GM23338 (cell line): ENCODE results near the gene UGDH. TPM values are rescaled to one million over a fixed set of nuclear protein-coding genes. Genes with fewer than 3 reads are reported as not detected.

ENCODE experiments used
- ATAC-seq: fragments of 200-7000 bp; cut with Tn5 transposase; 3 replicates; pipeline ENCODE4 v1.9.1; 2020
- DNase-seq: peaks from one replicate; pipeline ENCODE4 v3.0.0-alpha.2; 2015; ENCODE audit warnings: low spot score
- H2AFZ ChIP-seq: fragments of 200-600 bp; sonication (generic); 2 replicates; pipeline ENCODE4 v1.8.0; 2016; ENCODE audit warnings: antibody characterized with exemption, mild to moderate bottlenecking, moderate library complexity
- H3F3A ChIP-seq: fragments of 200-600 bp; sonication (generic); replicated peaks from 2 replicates; pipeline ENCODE4 v1.8.0; 2017; ENCODE audit warnings: antibody characterized with exemption, mixed run types, low read depth
- H3K27ac ChIP-seq: fragments of 200-600 bp; sonication (generic); 2 replicates; pipeline ENCODE4 v1.6.1; 2016; ENCODE audit warnings: low read depth
- H3K27me3 ChIP-seq: fragments of 200-600 bp; sonication (generic); 2 replicates; pipeline ENCODE4 v1.8.0; 2016; ENCODE audit warnings: mild to moderate bottlenecking, mixed run types, moderate library complexity; ENCODE audit not compliant: insufficient read depth
- H3K36me3 ChIP-seq: fragments of 200-600 bp; sonication (generic); 2 replicates; pipeline ENCODE4 v1.8.0; 2016; ENCODE audit warnings: mild to moderate bottlenecking; ENCODE audit not compliant: insufficient read depth
- H3K4me1 ChIP-seq: fragments of 200-600 bp; sonication (generic); 2 replicates; pipeline ENCODE4 v1.8.0; 2016; ENCODE audit warnings: mild to moderate bottlenecking, moderate library complexity; ENCODE audit not compliant: insufficient read depth
- H3K4me2 ChIP-seq: fragments of 200-600 bp; sonication (generic); 2 replicates; pipeline ENCODE4 v1.7.1; 2017; ENCODE audit warnings: mixed run types
- H3K4me3 ChIP-seq: fragments of 200-600 bp; sonication (generic); 2 replicates; pipeline ENCODE4 v1.6.1; 2016; ENCODE audit warnings: mixed run types
- H3K79me2 ChIP-seq: fragments of 200-600 bp; sonication (generic); replicated peaks from 2 replicates; pipeline ENCODE4 v1.8.0; 2017; ENCODE audit warnings: mild to moderate bottlenecking; ENCODE audit not compliant: insufficient read depth
- H3K9me2 ChIP-seq: fragments of 200-600 bp; sonication (generic); 2 replicates; pipeline ENCODE4 v1.8.0; 2017; ENCODE audit not compliant: insufficient read depth
- H4K20me1 ChIP-seq: fragments of 200-600 bp; sonication (generic); replicated peaks from 2 replicates; pipeline ENCODE4 v1.8.0; 2017; ENCODE audit warnings: mild to moderate bottlenecking; ENCODE audit not compliant: insufficient read depth
- H3K27ac Mint-ChIP-seq: 2 replicates; pipeline ENCODE4 v1.8.0; 2020; ENCODE audit warnings: inconsistent platforms, mild to moderate bottlenecking, moderate library complexity, mixed read lengths
- H3K27me3 Mint-ChIP-seq: 3 replicates; pipeline ENCODE4 v1.8.0; 2022; ENCODE audit warnings: low read depth, mild to moderate bottlenecking, moderate library complexity, mixed read lengths, inconsistent platforms; ENCODE audit not compliant: insufficient read depth, poor library complexity
- H3K36me3 Mint-ChIP-seq: 3 replicates; pipeline ENCODE4 v1.8.0; 2021; ENCODE audit warnings: low read depth, mild to moderate bottlenecking, inconsistent platforms, moderate library complexity, mixed read lengths
- H3K4me1 Mint-ChIP-seq: 3 replicates; pipeline ENCODE4 v1.8.0; 2020; ENCODE audit warnings: mild to moderate bottlenecking, inconsistent platforms, mixed read lengths
- H3K4me3 Mint-ChIP-seq: 3 replicates; pipeline ENCODE4 v1.8.0; 2021; ENCODE audit warnings: moderate library complexity, mild to moderate bottlenecking, inconsistent platforms, mixed read lengths
- H3K9me3 Mint-ChIP-seq: 3 replicates; pipeline ENCODE4 v1.8.0; 2020; ENCODE audit warnings: moderate library complexity, mild to moderate bottlenecking, inconsistent platforms, mixed read lengths
- CREB1 ChIP-seq: fragments of 250-450 bp; sonication (Bioruptor Pico); IDR thresholded peaks from 2 replicates; pipeline ENCODE4 v1.5.0; 2020; ENCODE audit warnings: low read depth, mild to moderate bottlenecking, moderate library complexity
- EZH2 ChIP-seq: fragments of 200-600 bp; sonication (generic); IDR thresholded peaks from one replicate; pipeline ENCODE4 v1.8.0; 2017; ENCODE audit warnings: antibody characterized with exemption, mild to moderate bottlenecking, low read depth; ENCODE audit not compliant: unreplicated experiment
- EZH2phosphoT487 ChIP-seq: fragments of 200-600 bp; sonication (generic); IDR thresholded peaks from one replicate; pipeline ENCODE4 v1.8.1; 2018; ENCODE audit warnings: antibody characterized with exemption; ENCODE audit not compliant: unreplicated experiment
- JUNB ChIP-seq: IDR thresholded peaks from one replicate; pipeline ENCODE4 v1.6.1; 2016; ENCODE audit warnings: antibody characterized with exemption; ENCODE audit not compliant: unreplicated experiment
- NANOG ChIP-seq: IDR thresholded peaks from 2 replicates; pipeline ENCODE4 v1.6.1; 2016; ENCODE audit warnings: antibody characterized with exemption, borderline replicate concordance
- POLR2AphosphoS5 ChIP-seq: IDR thresholded peaks from 2 replicates; pipeline ENCODE4 v1.6.1; 2016; ENCODE audit warnings: antibody characterized with exemption, low read depth
- STAT1 ChIP-seq: IDR thresholded peaks from one replicate; pipeline ENCODE4 v1.6.1; 2016; ENCODE audit warnings: antibody characterized with exemption; ENCODE audit not compliant: unreplicated experiment
- ZNF114 ChIP-seq: fragments of 250-450 bp; sonication (Bioruptor Pico); IDR thresholded peaks from 2 replicates; pipeline ENCODE4 v1.5.0; 2020; ENCODE audit warnings: mild to moderate bottlenecking, moderate library complexity
- ZNF331 ChIP-seq: fragments of 250-450 bp; sonication (Bioruptor Pico); IDR thresholded peaks from 2 replicates; pipeline ENCODE4 v1.5.0; 2020; ENCODE audit warnings: low read depth, mild to moderate bottlenecking, moderate library complexity
- polyA plus RNA-seq: library from polyadenylated mRNA; unstranded; fragments of >200 nt; fragmentation: Nextera tagmentation; extraction: Ambion mirVana; gene quantifications from 2 replicates; pipeline ENCODE4 v1.2.1, GENCODE V29; 2016
- total RNA-seq: library from RNA; depleted of rRNA; stranded (reverse); fragments of >200 nt; shearing (Covaris generic); gene quantifications from 2 replicates; pipeline ENCODE4 v1.2.3, GENCODE V29; 2014
- TF ChIP-seq, protein P1 (sequence below): IDR thresholded peaks from 2 replicates; pipeline ENCODE4 v1.6.1; 2016; ENCODE audit warnings: antibody characterized with exemption
- TF ChIP-seq, protein P2 (sequence below): IDR thresholded peaks from one replicate; pipeline ENCODE4 v1.6.1; 2018; ENCODE audit warnings: antibody characterized with exemption; ENCODE audit not compliant: unreplicated experiment
- TF ChIP-seq, protein P3 (sequence below): fragments of 250-450 bp; sonication (Bioruptor Pico); IDR thresholded peaks from 2 replicates; pipeline ENCODE4 v1.5.0; 2020; ENCODE audit warnings: mild to moderate bottlenecking, moderate library complexity
- TF ChIP-seq, protein P4 (sequence below), 2 experiments: fragments of 200-600 bp in 1 of 2; sonication (generic) in 1 of 2; conservative IDR thresholded peaks; 2 replicates each; pipeline versions ENCODE4 v1.5.1 to v1.6.1; 2016 to 2017; ENCODE audit warnings: antibody characterized with exemption in 2 of 2, low read depth in 2 of 2, mild to moderate bottlenecking in 2 of 2, moderate library complexity in 1 of 2

Gene UGDH
- total and polyA plus RNA-seq, 2 experiments from 2014 or later, result 48.9 to 81.3 TPM

DNA sequence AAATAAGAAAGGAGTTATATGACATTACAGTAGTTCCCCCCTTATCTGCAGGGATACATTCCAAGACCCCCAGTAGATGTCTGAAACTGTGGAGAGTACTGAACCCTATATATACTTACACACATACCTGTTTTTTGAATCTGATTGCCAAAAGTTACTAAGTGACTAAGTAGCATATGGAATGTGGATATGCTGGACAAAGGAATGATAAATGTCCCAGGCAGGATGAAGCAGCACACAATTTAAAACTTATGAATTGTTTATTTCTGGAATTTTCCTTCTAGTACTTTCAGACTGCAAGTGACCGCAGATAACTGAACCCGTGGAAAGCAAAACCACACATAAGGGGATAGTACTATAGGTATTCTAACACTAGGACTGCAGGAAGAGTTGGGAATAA is 22.7 kb downstream of the UGDH start:
- no peaks in the 10 kb centered on the region for H3K4me1 ChIP-seq
- DNase-seq, result no peak
- H3K27me3 ChIP-seq, result no peaks in the 10 kb centered on the region
- peaks cover 88% of the 10 kb centered on the region for H3K36me3 Mint-ChIP-seq
- H4K20me1 ChIP-seq, result peaks cover 3% of the 10 kb centered on the region; the same call in 1 of the 2 replicates
- TF ChIP-seq ZNF114 (CRISPR knock-in tag), result no peak
- TF ChIP-seq, protein P1, sequence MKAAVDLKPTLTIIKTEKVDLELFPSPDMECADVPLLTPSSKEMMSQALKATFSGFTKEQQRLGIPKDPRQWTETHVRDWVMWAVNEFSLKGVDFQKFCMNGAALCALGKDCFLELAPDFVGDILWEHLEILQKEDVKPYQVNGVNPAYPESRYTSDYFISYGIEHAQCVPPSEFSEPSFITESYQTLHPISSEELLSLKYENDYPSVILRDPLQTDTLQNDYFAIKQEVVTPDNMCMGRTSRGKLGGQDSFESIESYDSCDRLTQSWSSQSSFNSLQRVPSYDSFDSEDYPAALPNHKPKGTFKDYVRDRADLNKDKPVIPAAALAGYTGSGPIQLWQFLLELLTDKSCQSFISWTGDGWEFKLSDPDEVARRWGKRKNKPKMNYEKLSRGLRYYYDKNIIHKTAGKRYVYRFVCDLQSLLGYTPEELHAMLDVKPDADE, result no peak
- TF ChIP-seq EZH2phosphoT487, result no peak
- no peak for TF ChIP-seq JUNB
- no peak for TF ChIP-seq STAT1
- TF ChIP-seq, protein P2, sequence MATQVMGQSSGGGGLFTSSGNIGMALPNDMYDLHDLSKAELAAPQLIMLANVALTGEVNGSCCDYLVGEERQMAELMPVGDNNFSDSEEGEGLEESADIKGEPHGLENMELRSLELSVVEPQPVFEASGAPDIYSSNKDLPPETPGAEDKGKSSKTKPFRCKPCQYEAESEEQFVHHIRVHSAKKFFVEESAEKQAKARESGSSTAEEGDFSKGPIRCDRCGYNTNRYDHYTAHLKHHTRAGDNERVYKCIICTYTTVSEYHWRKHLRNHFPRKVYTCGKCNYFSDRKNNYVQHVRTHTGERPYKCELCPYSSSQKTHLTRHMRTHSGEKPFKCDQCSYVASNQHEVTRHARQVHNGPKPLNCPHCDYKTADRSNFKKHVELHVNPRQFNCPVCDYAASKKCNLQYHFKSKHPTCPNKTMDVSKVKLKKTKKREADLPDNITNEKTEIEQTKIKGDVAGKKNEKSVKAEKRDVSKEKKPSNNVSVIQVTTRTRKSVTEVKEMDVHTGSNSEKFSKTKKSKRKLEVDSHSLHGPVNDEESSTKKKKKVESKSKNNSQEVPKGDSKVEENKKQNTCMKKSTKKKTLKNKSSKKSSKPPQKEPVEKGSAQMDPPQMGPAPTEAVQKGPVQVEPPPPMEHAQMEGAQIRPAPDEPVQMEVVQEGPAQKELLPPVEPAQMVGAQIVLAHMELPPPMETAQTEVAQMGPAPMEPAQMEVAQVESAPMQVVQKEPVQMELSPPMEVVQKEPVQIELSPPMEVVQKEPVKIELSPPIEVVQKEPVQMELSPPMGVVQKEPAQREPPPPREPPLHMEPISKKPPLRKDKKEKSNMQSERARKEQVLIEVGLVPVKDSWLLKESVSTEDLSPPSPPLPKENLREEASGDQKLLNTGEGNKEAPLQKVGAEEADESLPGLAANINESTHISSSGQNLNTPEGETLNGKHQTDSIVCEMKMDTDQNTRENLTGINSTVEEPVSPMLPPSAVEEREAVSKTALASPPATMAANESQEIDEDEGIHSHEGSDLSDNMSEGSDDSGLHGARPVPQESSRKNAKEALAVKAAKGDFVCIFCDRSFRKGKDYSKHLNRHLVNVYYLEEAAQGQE, result no peak
- no peak for TF ChIP-seq POLR2AphosphoS5
- TF ChIP-seq NANOG, result no peak
- TF ChIP-seq, protein P3, sequence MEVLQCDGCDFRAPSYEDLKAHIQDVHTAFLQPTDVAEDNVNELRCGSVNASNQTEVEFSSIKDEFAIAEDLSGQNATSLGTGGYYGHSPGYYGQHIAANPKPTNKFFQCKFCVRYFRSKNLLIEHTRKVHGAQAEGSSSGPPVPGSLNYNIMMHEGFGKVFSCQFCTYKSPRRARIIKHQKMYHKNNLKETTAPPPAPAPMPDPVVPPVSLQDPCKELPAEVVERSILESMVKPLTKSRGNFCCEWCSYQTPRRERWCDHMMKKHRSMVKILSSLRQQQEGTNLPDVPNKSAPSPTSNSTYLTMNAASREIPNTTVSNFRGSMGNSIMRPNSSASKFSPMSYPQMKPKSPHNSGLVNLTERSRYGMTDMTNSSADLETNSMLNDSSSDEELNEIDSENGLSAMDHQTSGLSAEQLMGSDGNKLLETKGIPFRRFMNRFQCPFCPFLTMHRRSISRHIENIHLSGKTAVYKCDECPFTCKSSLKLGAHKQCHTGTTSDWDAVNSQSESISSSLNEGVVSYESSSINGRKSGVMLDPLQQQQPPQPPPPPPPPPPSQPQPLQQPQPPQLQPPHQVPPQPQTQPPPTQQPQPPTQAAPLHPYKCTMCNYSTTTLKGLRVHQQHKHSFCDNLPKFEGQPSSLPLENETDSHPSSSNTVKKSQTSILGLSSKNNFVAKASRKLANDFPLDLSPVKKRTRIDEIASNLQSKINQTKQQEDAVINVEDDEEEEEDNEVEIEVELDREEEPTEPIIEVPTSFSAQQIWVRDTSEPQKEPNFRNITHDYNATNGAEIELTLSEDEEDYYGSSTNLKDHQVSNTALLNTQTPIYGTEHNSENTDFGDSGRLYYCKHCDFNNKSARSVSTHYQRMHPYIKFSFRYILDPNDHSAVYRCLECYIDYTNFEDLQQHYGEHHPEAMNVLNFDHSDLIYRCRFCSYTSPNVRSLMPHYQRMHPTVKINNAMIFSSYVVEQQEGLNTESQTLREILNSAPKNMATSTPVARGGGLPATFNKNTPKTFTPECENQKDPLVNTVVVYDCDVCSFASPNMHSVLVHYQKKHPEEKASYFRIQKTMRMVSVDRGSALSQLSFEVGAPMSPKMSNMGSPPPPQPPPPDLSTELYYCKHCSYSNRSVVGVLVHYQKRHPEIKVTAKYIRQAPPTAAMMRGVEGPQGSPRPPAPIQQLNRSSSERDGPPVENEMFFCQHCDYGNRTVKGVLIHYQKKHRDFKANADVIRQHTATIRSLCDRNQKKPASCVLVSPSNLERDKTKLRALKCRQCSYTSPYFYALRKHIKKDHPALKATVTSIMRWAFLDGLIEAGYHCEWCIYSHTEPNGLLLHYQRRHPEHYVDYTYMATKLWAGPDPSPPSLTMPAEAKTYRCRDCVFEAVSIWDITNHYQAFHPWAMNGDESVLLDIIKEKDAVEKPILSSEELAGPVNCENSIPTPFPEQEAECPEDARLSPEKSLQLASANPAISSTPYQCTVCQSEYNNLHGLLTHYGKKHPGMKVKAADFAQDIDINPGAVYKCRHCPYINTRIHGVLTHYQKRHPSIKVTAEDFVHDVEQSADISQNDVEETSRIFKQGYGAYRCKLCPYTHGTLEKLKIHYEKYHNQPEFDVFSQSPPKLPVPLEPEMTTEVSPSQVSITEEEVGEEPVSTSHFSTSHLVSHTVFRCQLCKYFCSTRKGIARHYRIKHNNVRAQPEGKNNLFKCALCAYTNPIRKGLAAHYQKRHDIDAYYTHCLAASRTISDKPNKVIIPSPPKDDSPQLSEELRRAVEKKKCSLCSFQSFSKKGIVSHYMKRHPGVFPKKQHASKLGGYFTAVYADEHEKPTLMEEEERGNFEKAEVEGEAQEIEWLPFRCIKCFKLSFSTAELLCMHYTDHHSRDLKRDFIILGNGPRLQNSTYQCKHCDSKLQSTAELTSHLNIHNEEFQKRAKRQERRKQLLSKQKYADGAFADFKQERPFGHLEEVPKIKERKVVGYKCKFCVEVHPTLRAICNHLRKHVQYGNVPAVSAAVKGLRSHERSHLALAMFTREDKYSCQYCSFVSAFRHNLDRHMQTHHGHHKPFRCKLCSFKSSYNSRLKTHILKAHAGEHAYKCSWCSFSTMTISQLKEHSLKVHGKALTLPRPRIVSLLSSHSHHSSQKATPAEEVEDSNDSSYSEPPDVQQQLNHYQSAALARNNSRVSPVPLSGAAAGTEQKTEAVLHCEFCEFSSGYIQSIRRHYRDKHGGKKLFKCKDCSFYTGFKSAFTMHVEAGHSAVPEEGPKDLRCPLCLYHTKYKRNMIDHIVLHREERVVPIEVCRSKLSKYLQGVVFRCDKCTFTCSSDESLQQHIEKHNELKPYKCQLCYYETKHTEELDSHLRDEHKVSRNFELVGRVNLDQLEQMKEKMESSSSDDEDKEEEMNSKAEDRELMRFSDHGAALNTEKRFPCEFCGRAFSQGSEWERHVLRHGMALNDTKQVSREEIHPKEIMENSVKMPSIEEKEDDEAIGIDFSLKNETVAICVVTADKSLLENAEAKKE (CRISPR knock-in tag), result no peak
- no peak for TF ChIP-seq CREB1 (CRISPR knock-in tag)
- TF ChIP-seq, protein P4, sequence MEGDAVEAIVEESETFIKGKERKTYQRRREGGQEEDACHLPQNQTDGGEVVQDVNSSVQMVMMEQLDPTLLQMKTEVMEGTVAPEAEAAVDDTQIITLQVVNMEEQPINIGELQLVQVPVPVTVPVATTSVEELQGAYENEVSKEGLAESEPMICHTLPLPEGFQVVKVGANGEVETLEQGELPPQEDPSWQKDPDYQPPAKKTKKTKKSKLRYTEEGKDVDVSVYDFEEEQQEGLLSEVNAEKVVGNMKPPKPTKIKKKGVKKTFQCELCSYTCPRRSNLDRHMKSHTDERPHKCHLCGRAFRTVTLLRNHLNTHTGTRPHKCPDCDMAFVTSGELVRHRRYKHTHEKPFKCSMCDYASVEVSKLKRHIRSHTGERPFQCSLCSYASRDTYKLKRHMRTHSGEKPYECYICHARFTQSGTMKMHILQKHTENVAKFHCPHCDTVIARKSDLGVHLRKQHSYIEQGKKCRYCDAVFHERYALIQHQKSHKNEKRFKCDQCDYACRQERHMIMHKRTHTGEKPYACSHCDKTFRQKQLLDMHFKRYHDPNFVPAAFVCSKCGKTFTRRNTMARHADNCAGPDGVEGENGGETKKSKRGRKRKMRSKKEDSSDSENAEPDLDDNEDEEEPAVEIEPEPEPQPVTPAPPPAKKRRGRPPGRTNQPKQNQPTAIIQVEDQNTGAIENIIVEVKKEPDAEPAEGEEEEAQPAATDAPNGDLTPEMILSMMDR (conservative IDR thresholded peaks at IDR 0.05; ENCODE audit: low read depth in 2 of 2), result no peak
- no peak for TF ChIP-seq EZH2
- TF ChIP-seq ZNF331 (CRISPR knock-in tag), result no peak
- peaks cover 59% of the 10 kb centered on the region for H3K36me3 ChIP-seq
- H3K4me1 Mint-ChIP-seq, result no peaks in the 10 kb centered on the region
- H3K4me3 Mint-ChIP-seq, result no peak overlapping the region
- ATAC-seq, result no peak
- no peak overlapping the region for H2AFZ ChIP-seq
- H3K9me2 ChIP-seq, result no peaks in the 10 kb centered on the region
- H3K79me2 ChIP-seq, result no peaks in the 10 kb centered on the region
- no peak overlapping the region for H3K4me2 ChIP-seq
- H3K27ac Mint-ChIP-seq, result no peak overlapping the region
- H3K9me3 Mint-ChIP-seq, result no peaks in the 10 kb centered on the region
- H3K27ac ChIP-seq, result no peak overlapping the region
- peaks cover 2% of the 10 kb centered on the region for H3K27me3 Mint-ChIP-seq
- H3K4me3 ChIP-seq, result no peak overlapping the region
- H3F3A ChIP-seq, result peaks cover 3% of the 10 kb centered on the region; the same call in 1 of the 2 replicates
